NB4 (cell line): ENCODE measurements around the gene MAPK1.

ENCODE experiments used
- DNase-seq: peaks from one replicate; pipeline ENCODE4 v3.0.0; 2010; ENCODE audit warnings: low read depth
- H3K4me3 ChIP-seq: one replicate; pipeline ENCODE4 v1.5.1; 2011; ENCODE audit warnings: mild to moderate bottlenecking, low read depth, low read length, moderate library complexity
- CTCF ChIP-seq: IDR thresholded peaks from one replicate; pipeline ENCODE4 v1.5.1; 2012; ENCODE audit warnings: low read depth, low read length
- MAX ChIP-seq: IDR thresholded peaks from 2 replicates; pipeline ENCODE4 v1.6.1; 2011; ENCODE audit warnings: low read depth, low read length
- MYC ChIP-seq: IDR thresholded peaks from 2 replicates; pipeline ENCODE4 v1.6.1; 2011; ENCODE audit warnings: low read depth, low read length
- POLR2A ChIP-seq: IDR thresholded peaks from 2 replicates; pipeline ENCODE4 v1.6.1; 2011; ENCODE audit warnings: mild to moderate bottlenecking; ENCODE audit not compliant: insufficient read length; ENCODE audit errors: extremely low read depth

MAPK1 gene

GRCh38 chr22:21739828-21740377 is 127.5 kb downstream of the MAPK1 start:
- TF ChIP-seq MYC (no peak), POLR2A (no peak), CTCF (no peak)
- H3K4me3 ChIP-seq = no peak overlapping the region
- DNase-seq = no peak

GRCh38 chr22:21738966-21739365 is 128.5 kb downstream of the MAPK1 start:
- H3K4me3 ChIP-seq = no peak overlapping the region
- no peak for DNase-seq
- TF ChIP-seq MAX = no peak
- TF ChIP-seq MYC = no peak
- no peak for TF ChIP-seq CTCF
- TF ChIP-seq POLR2A = no peak

- DNase-seq = no peak
- TF ChIP-seq POLR2A (no peak), MAX (no peak), MYC (no peak), CTCF (no peak)
- no peak overlapping the region for H3K4me3 ChIP-seq
Measured at GRCh38 chr22:21738081-21738480, 129.4 kb downstream of the MAPK1 start.

GRCh38 chr22:21736948-21737347 is 130.5 kb downstream of the MAPK1 start:
- H3K4me3 ChIP-seq = no peak overlapping the region
- no peak for DNase-seq
- TF ChIP-seq MYC (no peak), CTCF (no peak), POLR2A (no peak), MAX (no peak)

GRCh38 chr22:21736084-21736642 is 131.3 kb downstream of the MAPK1 start:
- no peak for DNase-seq
- no peak overlapping the region for H3K4me3 ChIP-seq
- TF ChIP-seq POLR2A (no peak), MYC (no peak), CTCF (no peak), MAX (no peak)
